Spleen (tissue), 13 donors: ENCODE measurements around the gene ZFX. TPM values are rescaled to one million over a fixed set of nuclear protein-coding genes. Genes with fewer than 3 reads are reported as not detected.

Source experiments
- DNase-seq: peaks from one replicate; pipeline ENCODE4 v3.0.0-alpha.2; 2020
- H3K27ac ChIP-seq, 8 donors: fragments of 200-600 bp; sonication (generic) in 7 of 8; 1 replicate in 4 of 8; 2 replicates in 4 of 8; pipeline versions ENCODE4 v1.5.0 to v1.8.0; 2016 to 2021; ENCODE audit warnings: inconsistent platforms in 4 of 8, mild to moderate bottlenecking in 4 of 8, moderate library complexity in 1 of 8
- H3K27me3 ChIP-seq, 7 donors: fragments of 200-600 bp; sonication (generic) in 6 of 7; replicated peaks in 1 of 7; 1 replicate in 4 of 7; 2 replicates in 3 of 7; pipeline versions ENCODE4 v1.5.0 to v1.8.0; 2016 to 2021; ENCODE audit warnings: inconsistent platforms in 3 of 7, mild to moderate bottlenecking in 1 of 7
- H3K36me3 ChIP-seq, 6 donors: fragments of 200-600 bp; sonication (generic) in 5 of 6; 1 replicate in 4 of 6; 2 replicates in 2 of 6; pipeline versions ENCODE4 v1.5.0 to v1.8.0; 2016 to 2021; ENCODE audit warnings: inconsistent platforms in 2 of 6
- H3K4me1 ChIP-seq, 6 donors: fragments of 200-600 bp; sonication (generic) in 5 of 6; 1 replicate in 3 of 6; 2 replicates in 3 of 6; pipeline versions ENCODE4 v1.5.0 to v1.8.0; 2016 to 2021; ENCODE audit warnings: inconsistent platforms in 3 of 6
- H3K4me3 ChIP-seq, 8 donors: fragments of 200-600 bp; sonication (generic) in 7 of 8; 1 replicate in 4 of 8; 2 replicates in 4 of 8; pipeline versions ENCODE4 v1.5.0 to v1.8.0; 2016 to 2021; ENCODE audit warnings: inconsistent platforms in 4 of 8, mild to moderate bottlenecking in 4 of 8, moderate library complexity in 2 of 8
- H3K9me3 ChIP-seq, 8 donors: fragments of 200-600 bp; sonication (generic) in 7 of 8; 1 replicate in 4 of 8; 2 replicates in 4 of 8; pipeline versions ENCODE4 v1.5.0 to v1.8.0; 2016 to 2021; ENCODE audit warnings: inconsistent platforms in 4 of 8
- CTCF ChIP-seq, 11 experiments: fragments of 200-600 bp in 7 of 11; fragments of 450-650 bp in 4 of 11; sonication (generic) in 4 of 11; IDR thresholded peaks in 8 of 11; conservative IDR thresholded peaks in 3 of 11; 1 replicate in 7 of 11; 2 replicates in 4 of 11; pipeline versions ENCODE4 v1.4.0 to v1.8.0; 2016 to 2021; ENCODE audit warnings: antibody characterized with exemption in 11 of 11, inconsistent platforms in 4 of 11, mild to moderate bottlenecking in 1 of 11
- POLR2A ChIP-seq, 3 donors: fragments of 450-650 bp; IDR thresholded peaks; one replicate each; pipeline ENCODE4 v1.5.1; 2017; ENCODE audit warnings: antibody characterized with exemption in 3 of 3, mild to moderate bottlenecking in 1 of 3
- POLR2AphosphoS5 ChIP-seq, 3 donors: sonication (generic); formaldehyde crosslinking; IDR thresholded peaks; one replicate each; pipeline ENCODE4 v1.5.1; 2017; ENCODE audit warnings: antibody characterized with exemption in 3 of 3
- WGBS, 5 donors: extraction: QIAGEN DNeasy Blood & Tissue Kit in 3 of 5; methylation state at CpG; one replicate each; pipeline versions ENCODE4 v1.1.5 to v1.1.7; 2013 to 2018; 5-methylcytosine and 5-hydroxymethylcytosine counted together
- intact Hi-C: fragments of 100-400 bp; cut with DNase I; formaldehyde crosslinking; loops from one replicate; pipeline ENCODE4 v1.15.0; 2023; ENCODE audit warnings: low total_unique reads
- long read RNA-seq, 2 donors: transcript quantifications; one replicate each; lab custom pipeline, GENCODE V29; 2026
- polyA plus RNA-seq, 3 donors: library from polyadenylated mRNA; stranded (reverse); fragments of 200-250 nt; gene quantifications; one replicate each; pipeline ENCODE4 v1.2.1, GENCODE V29; 2013
- total RNA-seq, 7 donors: library from RNA; depleted of rRNA in 3 of 7; stranded (reverse); fragments of >200 nt in 3 of 7; fragmentation: NEBNext Ultra II Directional in 4 of 7; extraction: Animal tissue kit (Norgen Biotek cat#: 25700) in 4 of 7; gene quantifications; one replicate each; pipeline versions ENCODE4 v1.1.0 to v1.2.1, GENCODE V29; 2016 to 2021
- donor health status: healthy with polysubstance abuse.
- donor health status: DM: no; HTN: no; CAD: no; lungs with moderate emphysema.
- donor health status: DM: no; HTN: no; CAD: no.
- donor health status: Bipolar disorder and iron deficiency.
- donor health status: healthy.
- donor health status: DM: no; HTN: no; CAD: no.
- donor health status: DM: yes; HTN: yes; CAD: no.

Gene ZFX
- total RNA-seq (100 to 1,000 TPM in 1 of 7 donors, 10 to 100 TPM in 6; 58.1 to 105 (median 77.7) TPM), polyA plus RNA-seq (1 to 10 TPM; 5.0 to 8.5 (median 6.8) TPM)
- long read RNA-seq, donor 1, partial matches to known transcripts: 8 of 9 reads
- long read RNA-seq, donor 1, other reads (novel, unspliced or antisense): 0 of 9 reads
- long read RNA-seq, donor 2, partial matches to known transcripts: 17 of 17 reads
- long read RNA-seq, donor 2, other reads (novel, unspliced or antisense): 0 of 17 reads

GRCh38 chrX:24149351-24150050 is at the start of gene ZFX:
ZFX (plus strand) TSS chrX:24149729; CDS start chrX:24172743, 23,014 bp downstream.
- peak; percentile 96 for DNase-seq
- 0 to 1% (median 1%) methylated on average over 18 to 101 of the region's 104 CpGs; no CpG with 5 or more reads in 1 of the 5 donors for WGBS, 5 donors
- H3K36me3 ChIP-seq: peaks cover 0 to 17% (median 0%) of the 10 kb centered on the region in 6 donors
- peaks cover 51 to 70% (median 62%) of the 10 kb centered on the region in 6 donors for H3K4me1 ChIP-seq
- peak in 1 of 11 experiments; percentile 21 for TF ChIP-seq CTCF (IDR thresholded peaks at IDR 0.05 in 8 of 11, conservative IDR thresholded peaks at IDR 0.05 in 3 of 11)
- TF ChIP-seq POLR2A (IDR thresholded peaks at IDR 0.05): no peak
- peak; percentile 63 to 76 (median 75) for TF ChIP-seq POLR2AphosphoS5 (IDR thresholded peaks at IDR 0.05)
- intact Hi-C loops: loop anchor here (10.0 kb wide), 1 partner anchor 95 kb away; the partner anchor contains the start of gene EIF2S3
- H3K4me3 ChIP-seq: peak within 1 kb of the TSS; percentile 45 to 83 (median 56)
- no peaks in the 10 kb centered on the region for H3K9me3 ChIP-seq
- H3K27me3 ChIP-seq: no peaks in the 10 kb centered on the region
- H3K27ac ChIP-seq: peak within 1 kb of the TSS; percentile 96 to 99 (median 98)

GRCh38 chrX:24100713-24101112 is 48.8 kb upstream of the ZFX start:
- intact Hi-C loops: no loop called here
- no peak overlapping the region for H3K4me3 ChIP-seq

GRCh38 chrX:24110069-24110468 is 39.5 kb upstream of the ZFX start:
- intact Hi-C loops: no loop called here
- WGBS, 5 donors: 75 to 89% (median 83%) methylated on average over 2 of the region's 2 CpGs
- no peaks in the 10 kb centered on the region for H3K36me3 ChIP-seq
- no peak overlapping the region for H3K27ac ChIP-seq
- TF ChIP-seq CTCF (IDR thresholded peaks at IDR 0.05 in 8 of 11, conservative IDR thresholded peaks at IDR 0.05 in 3 of 11) (no peak), POLR2A (IDR thresholded peaks at IDR 0.05) (no peak), POLR2AphosphoS5 (IDR thresholded peaks at IDR 0.05) (no peak)
- no peak overlapping the region for H3K4me3 ChIP-seq
- no peaks in the 10 kb centered on the region for H3K4me1 ChIP-seq
- H3K9me3 ChIP-seq: no peaks in the 10 kb centered on the region
- DNase-seq: no peak
- no peaks in the 10 kb centered on the region for H3K27me3 ChIP-seq

More at GRCh38 chrX:24100713-24101112, 48.8 kb upstream of the ZFX start:
- DNase-seq: no peak
- WGBS, 5 donors: 55 to 67% (median 61%) methylated on average over 2 of the region's 2 CpGs
- H3K36me3 ChIP-seq: no peaks in the 10 kb centered on the region
- TF ChIP-seq POLR2A (IDR thresholded peaks at IDR 0.05): no peak
- TF ChIP-seq POLR2AphosphoS5 (IDR thresholded peaks at IDR 0.05): no peak
- TF ChIP-seq CTCF (IDR thresholded peaks at IDR 0.05 in 8 of 11, conservative IDR thresholded peaks at IDR 0.05 in 3 of 11): no peak
- H3K9me3 ChIP-seq: no peaks in the 10 kb centered on the region
- H3K27ac ChIP-seq: no peak overlapping the region
- H3K4me1 ChIP-seq: no peaks in the 10 kb centered on the region
- no peaks in the 10 kb centered on the region for H3K27me3 ChIP-seq

- no peaks in the 10 kb centered on the region for H3K27me3 ChIP-seq
- intact Hi-C loops: no loop called here
- H3K9me3 ChIP-seq: no peaks in the 10 kb centered on the region
- no peak overlapping the region for H3K4me3 ChIP-seq
- WGBS, 5 donors: 79 to 100% (median 85%) methylated on average over 2 of the region's 2 CpGs
- no peak for TF ChIP-seq POLR2AphosphoS5 (IDR thresholded peaks at IDR 0.05)
- no peak for TF ChIP-seq POLR2A (IDR thresholded peaks at IDR 0.05)
- TF ChIP-seq CTCF (IDR thresholded peaks at IDR 0.05 in 8 of 11, conservative IDR thresholded peaks at IDR 0.05 in 3 of 11): no peak
- H3K36me3 ChIP-seq: no peaks in the 10 kb centered on the region
- no peak overlapping the region for H3K27ac ChIP-seq
- no peaks in the 10 kb centered on the region for H3K4me1 ChIP-seq
- no peak for DNase-seq
Observed at GRCh38 chrX:24113181-24113580, 36.3 kb upstream of the ZFX start.
